Kidney (tissue), 14 donors: ENCODE results near the gene ATAD3C. TPM values are rescaled to one million over a fixed set of nuclear protein-coding genes. Genes with fewer than 3 reads are reported as not detected.

Experiments
- DNase-seq, 5 donors: peaks; one replicate each; pipeline ENCODE4 v3.0.0-alpha.2; 2013 to 2020
- FAIRE-seq: peaks from 2 replicates; lab custom pipeline; 2012; peaks lifted over from hg19 to GRCh38; lab: Jason Lieb, UNC
- H3K27ac ChIP-seq, 2 donors: one replicate each; pipeline ENCODE4 v1.7.0; 2013; ENCODE audit warnings: low read depth in 2 of 2, low read length in 2 of 2, inconsistent platforms in 1 of 2
- H3K27me3 ChIP-seq: one replicate; pipeline ENCODE4 v1.7.1; 2013; ENCODE audit warnings: low read length, inconsistent platforms; ENCODE audit not compliant: control insufficient read depth, insufficient read depth
- H3K36me3 ChIP-seq, 3 donors: one replicate each; pipeline versions ENCODE4 v1.7.0 to v1.7.1; 2013; ENCODE audit warnings: low read length in 3 of 3, control low read depth in 1 of 3, inconsistent platforms in 1 of 3; ENCODE audit not compliant: insufficient read depth in 3 of 3, control insufficient read depth in 2 of 3
- H3K4me1 ChIP-seq, 3 donors: one replicate each; pipeline versions ENCODE4 v1.7.0 to v1.7.1; 2013; ENCODE audit warnings: low read length in 3 of 3, inconsistent platforms in 1 of 3, low read depth in 1 of 3; ENCODE audit not compliant: control insufficient read depth in 2 of 3, insufficient read depth in 2 of 3
- H3K4me3 ChIP-seq, 3 donors: one replicate each; pipeline versions ENCODE4 v1.7.0 to v1.8.1; 2013; ENCODE audit warnings: low read length in 3 of 3, control low read depth in 1 of 3, inconsistent platforms in 1 of 3
- H3K9ac ChIP-seq, 3 donors: one replicate each; pipeline versions ENCODE4 v1.7.0 to v1.7.1; 2013; ENCODE audit warnings: low read length in 3 of 3, control low read depth in 1 of 3, inconsistent platforms in 1 of 3
- H3K9me3 ChIP-seq, 3 donors: one replicate each; pipeline versions ENCODE4 v1.7.0 to v1.7.1; 2013; ENCODE audit warnings: low read length in 3 of 3, control low read depth in 1 of 3, inconsistent platforms in 1 of 3; ENCODE audit not compliant: control insufficient read depth in 2 of 3, insufficient read depth in 1 of 3
- intact Hi-C: fragments of 100-400 bp; cut with DNase I; formaldehyde crosslinking; loops from one replicate; pipeline ENCODE4 v1.11.1; 2022
- polyA plus RNA-seq: library from polyadenylated mRNA; stranded (reverse); fragments of 350-450 nt; fragmentation: Illumina TruSeq; extraction: RNeasy Lipid Tissue Mini Kit (QIAGEN cat#74804); gene quantifications from one replicate; pipeline ENCODE4 v1.2.3, GENCODE V29; 2014; ENCODE audit warnings: low read depth, low replicate concordance; ENCODE audit not compliant: insufficient read depth
- total RNA-seq: library from RNA; stranded (reverse); fragmentation: NEBNext Ultra II Directional; extraction: Animal tissue kit (Norgen Biotek cat#: 25700); gene quantifications from one replicate; pipeline ENCODE4 v1.2.1, GENCODE V29; 2021
- TF ChIP-seq, protein P1 (sequence below): IDR thresholded peaks from 3 replicates; pipeline ENCODE4 v1.5.1; 2012; ENCODE audit warnings: mild to moderate bottlenecking, moderate library complexity, borderline replicate concordance; ENCODE audit not compliant: insufficient read depth; ENCODE audit errors: extremely low read depth
- donor health status: control.
- donor health status: control.
- donor health status: control.
- donor health status: control.
- donor health status: control.
- donor health status: DM: yes; HTN: yes; CAD: no.
- donor health status: Normal renal cell carcinoma (clear cell type).

ATAD3C gene
- total and polyA plus RNA-seq, 2 donors from 2014 or later, result 10.0 to 14.3 TPM

- DNase-seq (no peak), FAIRE-seq (no peak)
- TF ChIP-seq, protein P1, sequence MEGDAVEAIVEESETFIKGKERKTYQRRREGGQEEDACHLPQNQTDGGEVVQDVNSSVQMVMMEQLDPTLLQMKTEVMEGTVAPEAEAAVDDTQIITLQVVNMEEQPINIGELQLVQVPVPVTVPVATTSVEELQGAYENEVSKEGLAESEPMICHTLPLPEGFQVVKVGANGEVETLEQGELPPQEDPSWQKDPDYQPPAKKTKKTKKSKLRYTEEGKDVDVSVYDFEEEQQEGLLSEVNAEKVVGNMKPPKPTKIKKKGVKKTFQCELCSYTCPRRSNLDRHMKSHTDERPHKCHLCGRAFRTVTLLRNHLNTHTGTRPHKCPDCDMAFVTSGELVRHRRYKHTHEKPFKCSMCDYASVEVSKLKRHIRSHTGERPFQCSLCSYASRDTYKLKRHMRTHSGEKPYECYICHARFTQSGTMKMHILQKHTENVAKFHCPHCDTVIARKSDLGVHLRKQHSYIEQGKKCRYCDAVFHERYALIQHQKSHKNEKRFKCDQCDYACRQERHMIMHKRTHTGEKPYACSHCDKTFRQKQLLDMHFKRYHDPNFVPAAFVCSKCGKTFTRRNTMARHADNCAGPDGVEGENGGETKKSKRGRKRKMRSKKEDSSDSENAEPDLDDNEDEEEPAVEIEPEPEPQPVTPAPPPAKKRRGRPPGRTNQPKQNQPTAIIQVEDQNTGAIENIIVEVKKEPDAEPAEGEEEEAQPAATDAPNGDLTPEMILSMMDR, result no peak
- intact Hi-C loops, result no loop called here
- Histone ChIP-seq H3K27ac (no peak overlapping the region), H3K27me3 (no peaks in the 10 kb centered on the region), H3K4me3 (no peak overlapping the region), H3K36me3 (no peaks in the 10 kb centered on the region), H3K9me3 (no peaks in the 10 kb centered on the region), H3K9ac (no peak overlapping the region), H3K4me1 (peaks cover 0 to 34% (median 12%) of the 10 kb centered on the region in 3 donors)
Measured at GRCh38 chr1:1439546-1440261, 9.8 kb upstream of the ATAD3C start.

DNA sequence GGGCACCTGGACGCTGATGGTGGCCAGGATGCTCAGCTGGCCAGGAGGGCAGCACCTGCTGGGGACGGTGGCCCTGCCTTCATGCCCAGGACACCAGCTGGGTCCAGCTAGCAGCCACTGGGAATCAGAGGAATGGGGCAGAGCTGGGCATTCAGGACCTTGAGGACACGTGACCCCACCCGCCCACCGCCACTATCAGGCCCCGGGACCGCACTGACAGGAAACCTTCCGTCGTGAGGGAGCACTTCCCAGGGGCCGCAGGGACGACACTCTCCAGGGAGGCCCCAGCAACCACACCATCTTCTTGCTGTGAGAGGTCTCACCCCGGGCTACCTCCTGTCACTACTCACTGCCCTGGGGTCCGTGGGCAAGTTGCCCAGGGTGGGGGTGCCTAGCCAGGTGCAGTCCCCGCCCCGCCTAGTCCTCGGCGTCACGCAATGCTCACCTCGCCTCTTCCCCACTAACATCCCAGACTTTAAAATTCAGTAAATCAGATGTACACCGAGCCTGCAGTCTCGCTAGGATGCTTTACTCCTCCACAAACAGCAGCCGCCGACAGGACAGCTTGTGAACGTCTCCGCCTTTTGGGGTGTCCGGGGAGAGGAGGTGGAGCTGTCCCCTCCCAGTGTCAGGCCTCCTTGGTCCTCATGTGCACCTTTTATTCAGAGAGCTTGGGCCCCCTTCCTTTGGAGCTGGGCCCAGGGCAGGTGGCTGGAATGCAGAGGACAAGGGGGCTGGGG, 9.1 kb upstream of the ATAD3C start:
- Histone ChIP-seq H3K27me3 (no peaks in the 10 kb centered on the region), H3K4me1 (peaks cover 0 to 28% (median 12%) of the 10 kb centered on the region in 3 donors), H3K4me3 (no peak overlapping the region), H3K36me3 (no peaks in the 10 kb centered on the region), H3K9me3 (no peaks in the 10 kb centered on the region), H3K9ac (no peak overlapping the region), H3K27ac (no peak overlapping the region)
- intact Hi-C loops, result no loop called here
- TF ChIP-seq, protein P1, result no peak
- no peak for FAIRE-seq
- peak in 1 of 5 donors; percentile 56 for DNase-seq

GRCh38 chr1:1441002-1441888, 8.2 kb upstream of the ATAD3C start:
- intact Hi-C loops, result no loop called here
- peaks cover 0 to 24% (median 11%) of the 10 kb centered on the region in 3 donors for H3K4me1 ChIP-seq
- no peak overlapping the region for H3K9ac ChIP-seq
- no peaks in the 10 kb centered on the region for H3K9me3 ChIP-seq
- no peak overlapping the region for H3K4me3 ChIP-seq
- H3K36me3 ChIP-seq, result no peaks in the 10 kb centered on the region
- H3K27me3 ChIP-seq, result no peaks in the 10 kb centered on the region
- TF ChIP-seq, protein P1, result peak; percentile 77
- FAIRE-seq (no peak), DNase-seq (peak in 4 of 5 donors; percentile 33 to 82 (median 61))
- H3K27ac ChIP-seq, result no peak overlapping the region
